ENCODE results near the gene TP53RK.

TP53RK gene

DNA sequence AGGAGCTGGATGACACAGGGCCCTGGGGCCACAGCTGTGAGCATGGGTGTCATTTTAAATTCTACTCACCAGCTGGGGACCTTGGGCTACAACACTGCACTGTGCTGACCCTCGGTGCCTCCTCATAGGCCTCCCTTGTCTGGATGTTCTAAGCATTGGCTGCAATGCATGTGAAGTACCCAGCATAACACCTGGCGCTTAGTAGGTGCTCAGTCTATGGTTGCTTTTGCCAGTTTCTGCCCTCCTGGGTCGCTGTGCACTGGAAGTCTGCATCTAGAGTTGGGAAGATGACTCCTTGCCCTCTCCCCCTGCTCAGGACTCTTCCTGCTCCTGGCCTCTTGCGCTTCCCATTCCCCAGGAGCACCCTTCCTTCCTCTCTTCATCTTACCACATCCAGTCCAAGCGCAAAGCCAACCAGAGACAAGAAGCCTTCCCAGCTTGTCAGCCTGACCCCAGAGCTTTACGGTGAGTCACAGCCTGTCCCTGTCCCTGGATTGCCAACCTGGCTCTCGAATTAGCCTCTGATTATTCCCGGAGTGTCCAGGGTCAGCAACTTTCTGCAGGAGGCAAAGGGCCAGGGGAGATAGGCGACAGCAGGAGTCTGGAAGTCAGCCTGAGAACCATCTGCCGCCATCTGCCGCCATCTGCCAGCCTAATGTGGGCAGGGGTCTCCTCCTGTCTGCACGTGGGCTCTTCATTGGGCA is 46.8 kb downstream of the TP53RK start:
- no peak for DNase-seq (ENCODE audit: low spot score)
- no peak overlapping the region for H3K4me3 ChIP-seq (ENCODE audit: severe bottlenecking)
- ATAC-seq (ENCODE audit: low read depth) = no peak
- no peaks in the 10 kb centered on the region for H3K36me3 ChIP-seq (ENCODE audit: low read depth)
- TF ChIP-seq, protein P1, sequence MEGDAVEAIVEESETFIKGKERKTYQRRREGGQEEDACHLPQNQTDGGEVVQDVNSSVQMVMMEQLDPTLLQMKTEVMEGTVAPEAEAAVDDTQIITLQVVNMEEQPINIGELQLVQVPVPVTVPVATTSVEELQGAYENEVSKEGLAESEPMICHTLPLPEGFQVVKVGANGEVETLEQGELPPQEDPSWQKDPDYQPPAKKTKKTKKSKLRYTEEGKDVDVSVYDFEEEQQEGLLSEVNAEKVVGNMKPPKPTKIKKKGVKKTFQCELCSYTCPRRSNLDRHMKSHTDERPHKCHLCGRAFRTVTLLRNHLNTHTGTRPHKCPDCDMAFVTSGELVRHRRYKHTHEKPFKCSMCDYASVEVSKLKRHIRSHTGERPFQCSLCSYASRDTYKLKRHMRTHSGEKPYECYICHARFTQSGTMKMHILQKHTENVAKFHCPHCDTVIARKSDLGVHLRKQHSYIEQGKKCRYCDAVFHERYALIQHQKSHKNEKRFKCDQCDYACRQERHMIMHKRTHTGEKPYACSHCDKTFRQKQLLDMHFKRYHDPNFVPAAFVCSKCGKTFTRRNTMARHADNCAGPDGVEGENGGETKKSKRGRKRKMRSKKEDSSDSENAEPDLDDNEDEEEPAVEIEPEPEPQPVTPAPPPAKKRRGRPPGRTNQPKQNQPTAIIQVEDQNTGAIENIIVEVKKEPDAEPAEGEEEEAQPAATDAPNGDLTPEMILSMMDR (IDR thresholded peaks at IDR 0.05; ENCODE audit: poor library complexity, severe bottlenecking) = no peak
- no peaks in the 10 kb centered on the region for H3K4me1 ChIP-seq (ENCODE audit: insufficient read depth, poor library complexity, severe bottlenecking)
- H3K27ac ChIP-seq (ENCODE audit: poor library complexity, severe bottlenecking) = no peak overlapping the region
- H3K9me3 ChIP-seq (ENCODE audit: severe bottlenecking) = no peaks in the 10 kb centered on the region
- no peaks in the 10 kb centered on the region for H3K27me3 ChIP-seq (ENCODE audit: insufficient read depth, poor library complexity, severe bottlenecking)

DNA sequence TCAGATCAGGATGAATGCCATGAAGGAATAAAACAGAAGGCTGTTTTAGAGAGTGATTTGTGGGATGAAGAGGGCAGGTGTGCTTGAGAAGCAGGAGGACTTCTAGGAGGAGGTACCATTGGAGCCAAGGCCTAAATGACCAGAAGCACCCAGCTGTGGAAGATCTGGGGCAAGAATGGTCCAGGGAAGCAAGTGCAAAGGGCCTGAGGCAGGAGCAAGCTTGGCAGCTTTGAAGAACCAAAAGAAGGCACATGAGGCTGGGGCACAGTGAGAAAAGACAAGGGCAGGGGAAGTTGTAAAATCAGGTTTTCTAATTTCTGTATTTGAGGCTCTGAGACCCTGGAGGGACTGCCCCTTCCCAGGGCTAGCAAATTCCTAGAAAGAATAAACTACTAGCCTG is 47.8 kb downstream of the TP53RK start:
- H3K4me1 ChIP-seq (ENCODE audit: insufficient read depth, poor library complexity, severe bottlenecking) = no peaks in the 10 kb centered on the region
- no peaks in the 10 kb centered on the region for H3K9me3 ChIP-seq (ENCODE audit: severe bottlenecking)
- H3K27ac ChIP-seq (ENCODE audit: poor library complexity, severe bottlenecking) = no peak overlapping the region
- no peaks in the 10 kb centered on the region for H3K36me3 ChIP-seq (ENCODE audit: low read depth)
- ATAC-seq (ENCODE audit: low read depth) = no peak
- TF ChIP-seq, protein P1 (IDR thresholded peaks at IDR 0.05; ENCODE audit: poor library complexity, severe bottlenecking) = no peak
- no peaks in the 10 kb centered on the region for H3K27me3 ChIP-seq (ENCODE audit: insufficient read depth, poor library complexity, severe bottlenecking)
- no peak overlapping the region for H3K4me3 ChIP-seq (ENCODE audit: severe bottlenecking)
- DNase-seq (ENCODE audit: low spot score) = no peak

DNA sequence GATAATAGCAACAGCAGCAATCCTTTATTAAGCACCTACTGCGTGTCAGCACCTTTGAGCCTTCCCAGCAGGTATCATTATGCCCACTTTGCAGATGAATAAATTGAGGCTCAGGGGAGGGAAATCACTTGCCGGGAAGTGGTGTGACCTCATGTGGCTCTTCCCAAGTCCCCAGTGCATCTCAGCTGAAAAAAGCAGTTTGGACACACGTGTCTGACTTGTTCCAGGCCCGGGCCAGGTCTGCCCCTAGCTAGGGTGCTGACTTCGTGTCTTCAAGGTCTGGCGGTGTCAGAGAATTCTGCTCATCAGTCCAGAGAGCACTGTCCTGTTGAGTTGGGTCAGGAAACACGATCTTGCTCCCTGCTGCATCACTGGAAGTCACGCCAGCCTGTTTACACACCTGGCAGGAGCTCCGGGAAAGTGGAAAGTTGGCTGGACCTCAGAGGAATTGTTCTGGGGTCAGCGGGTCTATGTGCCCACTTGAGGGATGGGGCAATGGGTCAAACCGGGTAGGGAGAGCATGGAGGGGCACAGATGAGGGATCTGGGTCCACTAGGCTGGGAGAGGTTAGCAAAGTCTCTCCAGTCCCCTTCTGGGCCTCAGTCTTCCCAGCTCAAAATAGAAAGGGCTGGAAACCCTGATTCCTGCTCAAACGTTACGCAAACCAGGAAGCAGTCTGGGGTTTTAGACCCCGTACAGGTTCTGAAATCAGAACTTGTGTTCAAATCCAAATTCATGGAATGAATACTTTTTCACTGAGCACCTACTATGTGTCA is 48.5 kb downstream of the TP53RK start:
- TF ChIP-seq, protein P1 (IDR thresholded peaks at IDR 0.05; ENCODE audit: poor library complexity, severe bottlenecking) = no peak
- H3K4me3 ChIP-seq (ENCODE audit: severe bottlenecking) = no peak overlapping the region
- DNase-seq (ENCODE audit: low spot score) = no peak
- H3K27me3 ChIP-seq (ENCODE audit: insufficient read depth, poor library complexity, severe bottlenecking) = no peaks in the 10 kb centered on the region
- H3K4me1 ChIP-seq (ENCODE audit: insufficient read depth, poor library complexity, severe bottlenecking) = no peaks in the 10 kb centered on the region
- H3K9me3 ChIP-seq (ENCODE audit: severe bottlenecking) = no peaks in the 10 kb centered on the region
- H3K27ac ChIP-seq (ENCODE audit: poor library complexity, severe bottlenecking) = no peak overlapping the region
- H3K36me3 ChIP-seq (ENCODE audit: low read depth) = no peaks in the 10 kb centered on the region
- no peak for ATAC-seq (ENCODE audit: low read depth)

DNA sequence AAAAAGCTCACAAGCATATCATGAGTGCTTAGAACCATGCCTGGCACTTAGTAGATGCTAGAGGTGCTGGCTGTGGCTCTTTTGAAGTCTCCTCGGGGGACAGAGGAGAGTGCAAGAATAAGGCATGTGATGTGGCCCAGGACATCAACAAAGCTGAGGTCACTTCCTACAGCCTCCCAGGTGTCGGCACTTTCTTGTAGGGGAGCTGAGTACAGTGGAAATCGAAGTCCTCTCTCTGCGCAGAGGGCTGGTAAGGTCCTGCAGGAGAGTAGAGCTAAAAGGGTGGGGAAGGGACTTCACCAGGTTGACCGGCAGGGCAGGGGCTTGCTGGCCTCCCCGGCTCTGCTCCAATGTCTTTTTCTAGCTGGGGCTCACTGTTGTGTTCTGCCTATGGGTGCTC is 49.2 kb downstream of the TP53RK start:
- no peak overlapping the region for H3K4me3 ChIP-seq (ENCODE audit: severe bottlenecking)
- H3K4me1 ChIP-seq (ENCODE audit: insufficient read depth, poor library complexity, severe bottlenecking) = no peaks in the 10 kb centered on the region
- no peak for ATAC-seq (ENCODE audit: low read depth)
- no peaks in the 10 kb centered on the region for H3K9me3 ChIP-seq (ENCODE audit: severe bottlenecking)
- H3K27me3 ChIP-seq (ENCODE audit: insufficient read depth, poor library complexity, severe bottlenecking) = no peaks in the 10 kb centered on the region
- H3K36me3 ChIP-seq (ENCODE audit: low read depth) = no peaks in the 10 kb centered on the region
- no peak overlapping the region for H3K27ac ChIP-seq (ENCODE audit: poor library complexity, severe bottlenecking)
- TF ChIP-seq, protein P1 (IDR thresholded peaks at IDR 0.05; ENCODE audit: poor library complexity, severe bottlenecking) = no peak
- DNase-seq (ENCODE audit: low spot score) = no peak

DNA sequence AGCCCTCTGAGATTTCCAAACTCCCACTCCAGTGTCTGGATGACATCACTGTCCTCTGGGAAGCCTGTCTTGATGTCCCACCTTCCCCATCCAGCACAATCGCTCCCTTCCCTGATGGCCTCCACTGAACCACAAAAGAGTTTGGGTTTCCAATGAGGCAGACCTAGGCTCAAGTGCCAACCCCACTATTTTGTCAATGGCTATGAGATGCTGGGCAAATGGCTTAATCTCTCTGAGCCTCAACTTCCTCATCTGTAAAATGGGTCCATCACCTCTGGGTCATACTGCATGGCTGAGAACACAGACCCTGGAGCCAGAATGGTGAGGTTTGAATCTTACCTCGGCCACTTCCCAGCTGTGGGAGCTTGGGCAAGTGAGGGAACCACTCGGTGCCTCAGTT is 49.7 kb downstream of the TP53RK start:
- DNase-seq (ENCODE audit: low spot score) (no peak), ATAC-seq (ENCODE audit: low read depth) (no peak)
- TF ChIP-seq, protein P1 (IDR thresholded peaks at IDR 0.05; ENCODE audit: poor library complexity, severe bottlenecking) = no peak
- no peak overlapping the region for H3K4me3 ChIP-seq (ENCODE audit: severe bottlenecking)
- no peak overlapping the region for H3K27ac ChIP-seq (ENCODE audit: poor library complexity, severe bottlenecking)
- no peaks in the 10 kb centered on the region for H3K4me1 ChIP-seq (ENCODE audit: insufficient read depth, poor library complexity, severe bottlenecking)
- H3K27me3 ChIP-seq (ENCODE audit: insufficient read depth, poor library complexity, severe bottlenecking) = no peaks in the 10 kb centered on the region
- no peaks in the 10 kb centered on the region for H3K36me3 ChIP-seq (ENCODE audit: low read depth)
- no peaks in the 10 kb centered on the region for H3K9me3 ChIP-seq (ENCODE audit: severe bottlenecking)

Measured in RWPE2 (cell line).